HG03196 (cell line): ENCODE data around the gene PPP2R5E.
"Not testable (repeated sequence)": the region's sequence is repeated elsewhere in the genome, so short reads cannot be mapped to it uniquely, and the experiment has no call there.

Experiments
- ATAC-seq: cut with Tn5 transposase; IDR thresholded peaks from one replicate; pipeline ENCODE4 v1.9.1; 2021; ENCODE audit not compliant: unreplicated experiment

The PPP2R5E gene

GRCh38 chr14:63388766-63389431 is 154.3 kb downstream of the PPP2R5E start:
- peak; percentile 60 for ATAC-seq

GRCh38 chr14:63387711-63388110 is 155.5 kb downstream of the PPP2R5E start:
- ATAC-seq = no peak

- peak; percentile 75 for ATAC-seq
These were observed 159.3 kb downstream of the PPP2R5E start for GRCh38 chr14:63383776-63384367.

GRCh38 chr14:63378444-63378843 is 164.7 kb downstream of the PPP2R5E start:
- no peak for ATAC-seq

GRCh38 chr14:63375769-63376168 is 167.4 kb downstream of the PPP2R5E start:
- no peak for ATAC-seq

- not testable (repeated sequence) for ATAC-seq
These were observed 171.6 kb downstream of the PPP2R5E start for GRCh38 chr14:63371613-63372012.

- ATAC-seq = no peak
These were observed 172.1 kb downstream of the PPP2R5E start for GRCh38 chr14:63371033-63371432.

- ATAC-seq = no peak
These were observed 175.3 kb downstream of the PPP2R5E start for GRCh38 chr14:63367742-63368364.

GRCh38 chr14:63362389-63362819 is 180.8 kb downstream of the PPP2R5E start:
- no peak for ATAC-seq

GRCh38 chr14:63361790-63362189 is 181.4 kb downstream of the PPP2R5E start:
- no peak for ATAC-seq

- ATAC-seq = no peak
These were observed 185.3 kb downstream of the PPP2R5E start for GRCh38 chr14:63357841-63358240.

GRCh38 chr14:63345826-63346225 is 197.4 kb downstream of the PPP2R5E start:
- ATAC-seq = no peak

- ATAC-seq = no peak
These were observed 198.8 kb downstream of the PPP2R5E start for GRCh38 chr14:63344336-63344735.

GRCh38 chr14:63343878-63344277 is 199.3 kb downstream of the PPP2R5E start:
- ATAC-seq = no peak

GRCh38 chr14:63342371-63342770 is 200.8 kb downstream of the PPP2R5E start:
- no peak for ATAC-seq

- no peak for ATAC-seq
These were observed 214.1 kb downstream of the PPP2R5E start for GRCh38 chr14:63328787-63329737.

- ATAC-seq = no peak
These were observed 216.3 kb downstream of the PPP2R5E start for GRCh38 chr14:63326840-63327239.

- no peak for ATAC-seq
These were observed 220.1 kb downstream of the PPP2R5E start for GRCh38 chr14:63322897-63323573.

- ATAC-seq = no peak
These were observed 220.7 kb downstream of the PPP2R5E start for GRCh38 chr14:63322472-63322871.
